Hepatocyte (in vitro differentiated cells): ENCODE measurements around the gene ALAS2. TPM values are rescaled to one million over a fixed set of nuclear protein-coding genes. Genes with fewer than 3 reads are reported as not detected.

Experiments
- DNase-seq: peaks from one replicate; pipeline ENCODE4 v3.0.0-alpha.2; 2016; ENCODE audit warnings: low spot score
- H2AFZ ChIP-seq: fragments of 200-600 bp; sonication (generic); 2 replicates; pipeline ENCODE4 v1.6.0; 2016; ENCODE audit warnings: antibody characterized with exemption, mild to moderate bottlenecking
- H3K27ac ChIP-seq: fragments of 200-600 bp; sonication (generic); 2 replicates; pipeline ENCODE4 v1.5.1; 2016; ENCODE audit warnings: mild to moderate bottlenecking
- H3K27me3 ChIP-seq: fragments of 200-600 bp; sonication (generic); 2 replicates; pipeline ENCODE4 v1.6.1; 2016
- H3K36me3 ChIP-seq: fragments of 200-600 bp; sonication (generic); replicated peaks from 2 replicates; pipeline ENCODE4 v1.5.1; 2016; ENCODE audit warnings: low read depth; ENCODE audit not compliant: insufficient read depth
- H3K4me1 ChIP-seq: fragments of 200-600 bp; sonication (generic); 2 replicates; pipeline ENCODE4 v1.5.1; 2016; ENCODE audit warnings: mild to moderate bottlenecking, moderate library complexity; ENCODE audit not compliant: insufficient read depth
- H3K4me2 ChIP-seq: fragments of 200-600 bp; sonication (generic); 2 replicates; pipeline ENCODE4 v1.6.0; 2016
- H3K4me3 ChIP-seq: fragments of 200-600 bp; sonication (generic); 2 replicates; pipeline ENCODE4 v1.5.1; 2016; ENCODE audit warnings: mild to moderate bottlenecking
- H3K79me2 ChIP-seq: fragments of 200-600 bp; sonication (generic); 2 replicates; pipeline ENCODE4 v1.6.0; 2017; ENCODE audit warnings: mild to moderate bottlenecking
- H3K9me2 ChIP-seq: fragments of 200-600 bp; sonication (generic); replicated peaks from 2 replicates; pipeline ENCODE4 v1.6.0; 2017; ENCODE audit warnings: mild to moderate bottlenecking; ENCODE audit not compliant: insufficient read depth
- H3K9me3 ChIP-seq: fragments of 200-600 bp; sonication (generic); 2 replicates; pipeline ENCODE4 v1.5.1; 2016; ENCODE audit warnings: low read depth, mild to moderate bottlenecking
- H4K20me1 ChIP-seq: fragments of 200-600 bp; sonication (generic); 2 replicates; pipeline ENCODE4 v1.6.0; 2016; ENCODE audit warnings: mild to moderate bottlenecking; ENCODE audit not compliant: insufficient read depth, poor library complexity, severe bottlenecking
- EZH2 ChIP-seq: fragments of 200-600 bp; sonication (generic); IDR thresholded peaks from 2 replicates; pipeline ENCODE4 v1.6.1; 2016; ENCODE audit warnings: antibody characterized with exemption, mild to moderate bottlenecking, borderline replicate concordance
- EZH2phosphoT487 ChIP-seq: fragments of 200-600 bp; sonication (generic); IDR thresholded peaks from one replicate; pipeline ENCODE4 v1.6.1; 2018; ENCODE audit warnings: antibody characterized with exemption, mild to moderate bottlenecking, low read depth, moderate library complexity; ENCODE audit not compliant: unreplicated experiment, severe bottlenecking
- WGBS: methylation state at CpG from one replicate; pipeline ENCODE4 v1.1.6; 2016; ENCODE audit warnings: low lambda C conversion rate; ENCODE audit errors: missing lambda C conversion rate; 5-methylcytosine and 5-hydroxymethylcytosine counted together
- polyA plus RNA-seq: library from polyadenylated mRNA; unstranded; fragments of >200 nt; fragmentation: Nextera tagmentation; extraction: Ambion mirVana; gene quantifications from 2 replicates; pipeline ENCODE4 v1.2.1, GENCODE V29; 2016
- total RNA-seq: library from RNA; depleted of rRNA; stranded (reverse); fragments of >200 nt; gene quantifications from 2 replicates; pipeline ENCODE4 v1.2.3, GENCODE V29; 2014
- TF ChIP-seq, protein P1 (sequence below): fragments of 200-600 bp; sonication (generic); IDR thresholded peaks from 2 replicates; pipeline ENCODE4 v1.5.1; 2016; ENCODE audit warnings: antibody characterized with exemption, mild to moderate bottlenecking; ENCODE audit not compliant: poor library complexity

ALAS2 gene
- total and polyA plus RNA-seq, 2 experiments from 2014 or later: not detected

DNA sequence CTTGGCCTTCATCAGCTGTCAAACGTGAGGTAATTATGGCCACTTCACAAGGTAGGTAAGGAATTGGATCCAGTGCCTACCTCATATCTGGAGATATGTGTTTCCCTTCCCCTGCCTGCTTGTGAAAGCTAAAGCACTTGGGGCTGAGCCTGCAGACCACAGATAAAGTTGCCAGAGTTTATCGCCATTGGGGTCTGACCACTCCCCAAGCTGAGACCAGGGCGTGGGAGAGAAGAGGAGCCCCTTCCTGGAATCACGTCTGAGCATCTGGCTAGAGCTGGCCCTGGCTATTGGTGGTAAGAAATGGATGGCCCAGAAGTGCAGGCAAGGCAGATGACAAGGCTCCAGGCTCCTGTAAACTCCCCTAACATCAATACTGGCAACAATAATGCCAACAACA, 2.7 kb downstream of the ALAS2 start:
- H3K4me1 ChIP-seq: no peaks in the 10 kb centered on the region
- H3K4me3 ChIP-seq: no peak overlapping the region
- no peak for DNase-seq
- no peak for TF ChIP-seq EZH2
- TF ChIP-seq EZH2phosphoT487: no peak
- TF ChIP-seq, protein P1, sequence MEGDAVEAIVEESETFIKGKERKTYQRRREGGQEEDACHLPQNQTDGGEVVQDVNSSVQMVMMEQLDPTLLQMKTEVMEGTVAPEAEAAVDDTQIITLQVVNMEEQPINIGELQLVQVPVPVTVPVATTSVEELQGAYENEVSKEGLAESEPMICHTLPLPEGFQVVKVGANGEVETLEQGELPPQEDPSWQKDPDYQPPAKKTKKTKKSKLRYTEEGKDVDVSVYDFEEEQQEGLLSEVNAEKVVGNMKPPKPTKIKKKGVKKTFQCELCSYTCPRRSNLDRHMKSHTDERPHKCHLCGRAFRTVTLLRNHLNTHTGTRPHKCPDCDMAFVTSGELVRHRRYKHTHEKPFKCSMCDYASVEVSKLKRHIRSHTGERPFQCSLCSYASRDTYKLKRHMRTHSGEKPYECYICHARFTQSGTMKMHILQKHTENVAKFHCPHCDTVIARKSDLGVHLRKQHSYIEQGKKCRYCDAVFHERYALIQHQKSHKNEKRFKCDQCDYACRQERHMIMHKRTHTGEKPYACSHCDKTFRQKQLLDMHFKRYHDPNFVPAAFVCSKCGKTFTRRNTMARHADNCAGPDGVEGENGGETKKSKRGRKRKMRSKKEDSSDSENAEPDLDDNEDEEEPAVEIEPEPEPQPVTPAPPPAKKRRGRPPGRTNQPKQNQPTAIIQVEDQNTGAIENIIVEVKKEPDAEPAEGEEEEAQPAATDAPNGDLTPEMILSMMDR: no peak
- H3K79me2 ChIP-seq: no peaks in the 10 kb centered on the region
- no peaks in the 10 kb centered on the region for H3K9me3 ChIP-seq
- H2AFZ ChIP-seq: no peak overlapping the region
- H3K27me3 ChIP-seq: no peaks in the 10 kb centered on the region
- H4K20me1 ChIP-seq: no peaks in the 10 kb centered on the region
- WGBS: 57% methylated on average over 4 of the region's 4 CpGs
- H3K36me3 ChIP-seq: no peaks in the 10 kb centered on the region
- no peak overlapping the region for H3K27ac ChIP-seq
- no peaks in the 10 kb centered on the region for H3K9me2 ChIP-seq
- no peak overlapping the region for H3K4me2 ChIP-seq

DNA sequence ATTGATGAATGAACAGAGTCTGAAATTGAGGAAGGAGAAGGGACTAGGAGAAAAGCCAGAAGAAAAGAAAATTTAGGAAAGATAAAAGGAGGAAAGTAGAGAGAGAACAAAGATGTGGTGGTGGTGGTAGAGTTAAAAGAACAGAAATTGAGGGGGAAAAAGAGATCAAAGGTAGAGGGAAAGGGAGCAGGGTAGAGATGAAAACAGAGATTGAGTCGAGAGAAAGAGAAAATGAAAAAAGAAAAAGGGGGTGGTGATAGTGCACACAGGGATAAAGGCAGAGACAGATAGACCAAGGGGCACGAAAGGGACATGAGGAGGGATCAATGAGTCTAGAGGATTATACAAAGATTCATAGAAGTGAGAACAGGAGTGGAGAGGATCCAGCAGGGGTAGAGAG, 3.9 kb downstream of the ALAS2 start:
- H3K36me3 ChIP-seq: no peaks in the 10 kb centered on the region
- H3K9me2 ChIP-seq: no peaks in the 10 kb centered on the region
- no peaks in the 10 kb centered on the region for H3K79me2 ChIP-seq
- H3K4me1 ChIP-seq: no peaks in the 10 kb centered on the region
- H3K4me3 ChIP-seq: no peak overlapping the region
- no peak overlapping the region for H3K4me2 ChIP-seq
- TF ChIP-seq, protein P1: no peak
- TF ChIP-seq EZH2phosphoT487 (no peak), EZH2 (no peak)
- H3K27me3 ChIP-seq: no peaks in the 10 kb centered on the region
- H3K27ac ChIP-seq: no peak overlapping the region
- no peak for DNase-seq
- 68% methylated on average over 2 of the region's 2 CpGs for WGBS
- H4K20me1 ChIP-seq: no peaks in the 10 kb centered on the region
- H2AFZ ChIP-seq: no peak overlapping the region
- H3K9me3 ChIP-seq: no peaks in the 10 kb centered on the region

DNA sequence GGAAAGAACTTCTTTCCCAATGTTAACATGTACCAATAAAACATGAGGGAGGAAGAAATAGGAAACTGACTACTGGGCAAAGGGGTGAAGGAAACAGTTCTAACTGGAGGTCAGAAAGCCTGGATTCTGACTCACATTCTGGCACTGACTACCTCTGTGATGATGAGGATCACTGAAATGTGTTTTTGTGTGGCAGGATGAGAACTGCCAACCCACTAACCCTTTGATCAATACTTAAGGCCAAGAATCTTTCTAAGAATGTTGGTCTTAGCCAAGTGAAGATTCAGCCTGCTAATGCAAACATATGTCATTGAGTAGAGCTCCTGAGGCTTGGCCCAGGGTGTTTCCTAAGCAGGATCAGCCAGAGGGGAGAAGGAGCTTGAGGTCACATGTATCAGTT, 4.6 kb downstream of the ALAS2 start:
- Histone ChIP-seq H4K20me1 (no peaks in the 10 kb centered on the region), H3K4me2 (no peak overlapping the region), H3K27me3 (no peaks in the 10 kb centered on the region), H3K9me2 (no peaks in the 10 kb centered on the region), H3K27ac (no peak overlapping the region), H3K4me1 (no peaks in the 10 kb centered on the region), H3K9me3 (no peaks in the 10 kb centered on the region), H2AFZ (no peak overlapping the region), H3K79me2 (no peaks in the 10 kb centered on the region), H3K36me3 (no peaks in the 10 kb centered on the region), H3K4me3 (no peak overlapping the region)
- no peak for DNase-seq
- no peak for TF ChIP-seq EZH2
- no peak for TF ChIP-seq EZH2phosphoT487
- TF ChIP-seq, protein P1: no peak

DNA sequence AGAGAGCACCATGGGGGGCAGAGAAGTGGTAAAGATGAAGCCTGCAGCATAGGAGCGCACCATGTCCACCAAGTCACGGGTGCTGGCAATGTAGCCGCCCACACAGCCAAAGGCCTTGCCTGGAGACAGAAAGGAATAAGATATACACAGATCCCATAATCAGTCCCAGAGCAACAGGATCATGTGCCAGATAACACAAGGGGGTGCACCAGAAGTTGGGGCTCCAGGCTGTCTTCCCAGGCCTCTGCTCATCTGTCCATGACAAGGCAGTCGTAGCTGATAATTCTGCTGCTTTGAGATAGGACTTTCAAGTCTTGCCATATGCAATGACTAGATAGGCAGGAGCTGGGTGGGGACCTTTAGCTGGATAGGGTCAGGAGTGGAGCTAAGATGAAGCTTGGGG, 15.9 kb downstream of the ALAS2 start:
- H2AFZ ChIP-seq: no peak overlapping the region
- no peaks in the 10 kb centered on the region for H3K4me1 ChIP-seq
- no peak for DNase-seq
- no peaks in the 10 kb centered on the region for H3K79me2 ChIP-seq
- H3K9me2 ChIP-seq: no peaks in the 10 kb centered on the region
- no peaks in the 10 kb centered on the region for H3K27me3 ChIP-seq
- H3K4me3 ChIP-seq: no peak overlapping the region
- 96% methylated on average over 4 of the region's 4 CpGs for WGBS
- no peaks in the 10 kb centered on the region for H4K20me1 ChIP-seq
- H3K9me3 ChIP-seq: no peaks in the 10 kb centered on the region
- TF ChIP-seq, protein P1: no peak
- TF ChIP-seq EZH2: no peak
- TF ChIP-seq EZH2phosphoT487: no peak
- no peak overlapping the region for H3K27ac ChIP-seq
- no peaks in the 10 kb centered on the region for H3K36me3 ChIP-seq
- H3K4me2 ChIP-seq: no peak overlapping the region
